Measurements from ENCODE around the gene PKDCC. TPM values are rescaled to one million over a fixed set of nuclear protein-coding genes. Genes with fewer than 3 reads are reported as not detected.

Gene PKDCC
- total RNA-seq, 1 experiment from 2014 or later: 12.5 TPM

- no peak overlapping the region for H3K4me3 Mint-ChIP-seq (ENCODE audit: low read depth, unreplicated experiment)
- intact Hi-C loops (cut with micrococcal nuclease; ENCODE audit: unreplicated experiment): no loop called here
- H3K27ac Mint-ChIP-seq (ENCODE audit: unreplicated experiment): no peak overlapping the region
- peaks cover 14% of the 10 kb centered on the region for H3K36me3 Mint-ChIP-seq (ENCODE audit: insufficient read depth, unreplicated experiment)
- peaks cover 16% of the 10 kb centered on the region for H3K4me1 Mint-ChIP-seq (ENCODE audit: low read depth, unreplicated experiment)
- no TSS peak for BruUV-seq (replicated peaks)
- CTCF ChIA-PET: no interaction called here
- peaks cover 4% of the 10 kb centered on the region for H3K9me3 Mint-ChIP-seq (ENCODE audit: low read depth, unreplicated experiment)
- TF ChIP-seq, protein P1, sequence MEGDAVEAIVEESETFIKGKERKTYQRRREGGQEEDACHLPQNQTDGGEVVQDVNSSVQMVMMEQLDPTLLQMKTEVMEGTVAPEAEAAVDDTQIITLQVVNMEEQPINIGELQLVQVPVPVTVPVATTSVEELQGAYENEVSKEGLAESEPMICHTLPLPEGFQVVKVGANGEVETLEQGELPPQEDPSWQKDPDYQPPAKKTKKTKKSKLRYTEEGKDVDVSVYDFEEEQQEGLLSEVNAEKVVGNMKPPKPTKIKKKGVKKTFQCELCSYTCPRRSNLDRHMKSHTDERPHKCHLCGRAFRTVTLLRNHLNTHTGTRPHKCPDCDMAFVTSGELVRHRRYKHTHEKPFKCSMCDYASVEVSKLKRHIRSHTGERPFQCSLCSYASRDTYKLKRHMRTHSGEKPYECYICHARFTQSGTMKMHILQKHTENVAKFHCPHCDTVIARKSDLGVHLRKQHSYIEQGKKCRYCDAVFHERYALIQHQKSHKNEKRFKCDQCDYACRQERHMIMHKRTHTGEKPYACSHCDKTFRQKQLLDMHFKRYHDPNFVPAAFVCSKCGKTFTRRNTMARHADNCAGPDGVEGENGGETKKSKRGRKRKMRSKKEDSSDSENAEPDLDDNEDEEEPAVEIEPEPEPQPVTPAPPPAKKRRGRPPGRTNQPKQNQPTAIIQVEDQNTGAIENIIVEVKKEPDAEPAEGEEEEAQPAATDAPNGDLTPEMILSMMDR (IDR thresholded peaks at IDR 0.05; ENCODE audit: unreplicated experiment): no peak
- no peaks in the 10 kb centered on the region for H3K27me3 Mint-ChIP-seq (ENCODE audit: unreplicated experiment)
- DNase-seq: no peak
These were observed 56.0 kb downstream of the PKDCC start for GRCh38 chr2:42103829-42104228.

DNA sequence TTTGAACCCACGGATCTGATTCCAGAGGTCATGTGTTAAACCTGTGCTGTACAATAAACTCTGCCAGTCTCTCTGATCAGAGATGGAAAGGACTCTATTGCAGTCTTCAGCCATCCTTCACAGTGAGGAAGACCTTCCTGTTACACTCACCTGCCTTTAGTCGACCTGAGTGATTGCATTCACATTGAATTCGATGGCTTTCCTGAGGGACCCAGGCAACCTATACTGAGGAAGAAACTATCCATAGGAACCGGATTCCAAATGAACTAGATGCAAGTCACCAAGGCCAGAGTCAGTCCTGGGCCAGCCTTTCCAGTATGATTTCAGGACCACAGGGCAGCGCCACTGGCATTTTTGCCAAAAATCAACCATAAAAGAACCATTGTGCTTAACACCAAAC is 56.8 kb downstream of the PKDCC start:
- Mint-ChIP-seq H3K27ac (ENCODE audit: unreplicated experiment) (no peak overlapping the region), H3K9me3 (ENCODE audit: low read depth, unreplicated experiment) (peaks cover 4% of the 10 kb centered on the region), H3K36me3 (ENCODE audit: insufficient read depth, unreplicated experiment) (peaks cover 14% of the 10 kb centered on the region), H3K4me1 (ENCODE audit: low read depth, unreplicated experiment) (peaks cover 13% of the 10 kb centered on the region), H3K27me3 (ENCODE audit: unreplicated experiment) (no peaks in the 10 kb centered on the region), H3K4me3 (ENCODE audit: low read depth, unreplicated experiment) (no peak overlapping the region)
- BruUV-seq (replicated peaks): no TSS peak
- CTCF ChIA-PET: no interaction called here
- intact Hi-C loops (cut with micrococcal nuclease; ENCODE audit: unreplicated experiment): no loop called here
- TF ChIP-seq, protein P1 (IDR thresholded peaks at IDR 0.05; ENCODE audit: unreplicated experiment): no peak
- no peak for DNase-seq

DNA sequence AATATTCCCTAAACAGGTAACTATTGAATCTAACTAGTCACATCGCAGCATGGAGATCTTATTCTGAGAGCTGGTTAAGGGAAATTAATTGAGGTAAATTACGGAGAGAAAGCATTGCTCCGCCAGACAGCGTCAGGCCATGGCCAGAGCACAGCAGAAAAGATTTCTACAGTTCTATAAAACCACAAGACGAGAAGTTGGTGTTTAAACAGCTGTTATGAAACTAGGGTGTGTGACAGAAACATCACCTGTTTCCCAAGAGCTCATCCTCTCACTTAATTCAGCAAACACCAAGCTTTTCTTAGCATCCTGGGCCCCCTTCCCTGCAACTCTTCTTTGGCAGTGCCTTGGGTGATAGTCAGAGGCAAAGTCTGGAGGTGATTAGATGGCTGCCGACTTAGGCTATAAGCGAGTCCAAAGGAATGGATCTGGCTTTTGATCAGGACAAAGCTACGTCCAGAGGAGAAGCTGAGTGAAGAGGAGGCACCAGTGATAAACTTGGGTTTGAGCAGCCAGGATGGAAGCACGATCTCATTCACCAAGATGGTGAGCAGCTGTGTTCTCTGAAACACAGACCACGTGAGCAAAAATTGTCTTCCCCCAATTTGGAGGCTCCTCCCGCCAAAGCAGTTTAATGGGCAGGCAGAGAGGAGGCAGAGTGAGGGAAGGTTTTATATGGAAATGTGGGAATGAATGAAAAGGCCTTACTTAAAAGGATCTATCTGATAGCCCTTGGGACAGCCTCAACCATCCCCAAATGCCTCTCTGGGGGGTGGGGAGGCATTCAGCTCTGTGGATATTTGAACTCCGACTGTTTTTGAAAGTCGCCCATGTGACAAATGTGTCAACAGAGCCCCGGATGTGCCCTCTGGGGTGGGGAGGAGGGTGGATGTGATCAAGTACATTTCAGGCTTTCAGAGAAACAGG is 57.8 kb downstream of the PKDCC start:
- CTCF ChIA-PET: interaction anchor here (1.2 kb wide), 1 partner anchor 19 kb away, joined by 5 read pairs; no protein-coding TSS in a partner anchor
- H3K27me3 Mint-ChIP-seq (ENCODE audit: unreplicated experiment): no peaks in the 10 kb centered on the region
- no peaks in the 10 kb centered on the region for H3K9me3 Mint-ChIP-seq (ENCODE audit: low read depth, unreplicated experiment)
- DNase-seq: no peak
- intact Hi-C loops (cut with micrococcal nuclease; ENCODE audit: unreplicated experiment): no loop called here
- H3K4me1 Mint-ChIP-seq (ENCODE audit: low read depth, unreplicated experiment): peaks cover 7% of the 10 kb centered on the region
- TF ChIP-seq, protein P1 (IDR thresholded peaks at IDR 0.05; ENCODE audit: unreplicated experiment): no peak
- no peak overlapping the region for H3K27ac Mint-ChIP-seq (ENCODE audit: unreplicated experiment)
- peaks cover 14% of the 10 kb centered on the region for H3K36me3 Mint-ChIP-seq (ENCODE audit: insufficient read depth, unreplicated experiment)
- no TSS peak for BruUV-seq (replicated peaks)
- H3K4me3 Mint-ChIP-seq (ENCODE audit: low read depth, unreplicated experiment): no peak overlapping the region

DNA sequence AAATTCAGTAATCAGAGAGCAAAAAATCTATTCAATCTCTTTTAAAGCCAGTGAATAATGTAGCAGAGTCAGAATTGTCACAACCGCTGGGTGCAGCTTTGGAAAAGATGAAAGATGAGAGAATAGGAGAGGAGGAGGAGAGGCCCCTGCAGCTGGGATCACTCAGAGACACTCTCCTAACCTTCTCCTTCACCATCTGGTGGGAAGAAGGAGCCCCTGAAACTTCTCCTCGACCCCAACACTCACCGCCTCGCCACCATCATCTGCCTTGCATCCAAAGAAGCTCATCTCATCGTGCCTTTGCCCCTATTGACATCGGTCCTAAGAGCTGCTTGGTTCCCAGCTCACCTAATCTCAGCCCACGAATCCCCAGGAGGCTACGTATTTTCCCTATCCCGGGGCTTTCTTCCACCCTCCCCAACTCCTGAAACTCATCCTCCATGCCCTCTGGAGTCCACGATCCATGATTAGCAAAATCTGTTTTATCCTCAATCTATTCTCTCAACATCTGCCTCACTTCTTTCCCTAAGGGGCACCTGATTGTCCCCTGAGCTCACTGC is 58.5 kb downstream of the PKDCC start:
- Mint-ChIP-seq H3K9me3 (ENCODE audit: low read depth, unreplicated experiment) (no peaks in the 10 kb centered on the region), H3K4me1 (ENCODE audit: low read depth, unreplicated experiment) (peaks cover 7% of the 10 kb centered on the region), H3K4me3 (ENCODE audit: low read depth, unreplicated experiment) (no peak overlapping the region), H3K27me3 (ENCODE audit: unreplicated experiment) (no peaks in the 10 kb centered on the region), H3K27ac (ENCODE audit: unreplicated experiment) (no peak overlapping the region), H3K36me3 (ENCODE audit: insufficient read depth, unreplicated experiment) (peaks cover 14% of the 10 kb centered on the region)
- intact Hi-C loops (cut with micrococcal nuclease; ENCODE audit: unreplicated experiment): no loop called here
- no peak for DNase-seq
- TF ChIP-seq, protein P1 (IDR thresholded peaks at IDR 0.05; ENCODE audit: unreplicated experiment): no peak
- BruUV-seq (replicated peaks): no TSS peak
- CTCF ChIA-PET: interaction anchor here (1.2 kb wide), 1 partner anchor 18 kb away, joined by 5 read pairs; no protein-coding TSS in a partner anchor

Data from Calu3 (cell line).